ENCODE data around the gene TBCD. TPM values are rescaled to one million over a fixed set of nuclear protein-coding genes. Genes with fewer than 3 reads are reported as not detected.

Gene TBCD
- total RNA-seq, 1 donor = 39.5 TPM

GRCh38 chr17:82801377-82801970 lies 49.6 kb downstream of the TBCD start:
- TF ChIP-seq CTCF (IDR thresholded peaks at IDR 0.05; ENCODE audit: insufficient read depth, low read length) = no peak
- DNase-seq (ENCODE audit: low read depth) = no peak
- H3K4me3 ChIP-seq (ENCODE audit: low read depth, low read length) = no peak overlapping the region

- peak; percentile 64 for DNase-seq (ENCODE audit: low read depth)
- H3K4me3 ChIP-seq (ENCODE audit: low read depth, low read length) = peak overlapping the region; percentile 36
- TF ChIP-seq CTCF (IDR thresholded peaks at IDR 0.05; ENCODE audit: insufficient read depth, low read length) = no peak
Measured at GRCh38 chr17:82802075-82802780, 50.4 kb downstream of the TBCD start.

- DNase-seq (ENCODE audit: low read depth) = no peak
- no peak for TF ChIP-seq CTCF (IDR thresholded peaks at IDR 0.05; ENCODE audit: insufficient read depth, low read length)
- H3K4me3 ChIP-seq (ENCODE audit: low read depth, low read length) = no peak overlapping the region
Measured at GRCh38 chr17:82803185-82803584, 51.3 kb downstream of the TBCD start.

GRCh38 chr17:82803606-82804005 lies 51.7 kb downstream of the TBCD start:
- TF ChIP-seq CTCF (IDR thresholded peaks at IDR 0.05; ENCODE audit: insufficient read depth, low read length) = no peak
- DNase-seq (ENCODE audit: low read depth) = no peak
- no peak overlapping the region for H3K4me3 ChIP-seq (ENCODE audit: low read depth, low read length)

- DNase-seq (ENCODE audit: low read depth) = peak; percentile 91
- no peak overlapping the region for H3K4me3 ChIP-seq (ENCODE audit: low read depth, low read length)
- no peak for TF ChIP-seq CTCF (IDR thresholded peaks at IDR 0.05; ENCODE audit: insufficient read depth, low read length)
Measured at GRCh38 chr17:82804442-82805191, 52.8 kb downstream of the TBCD start.

- no peak for DNase-seq (ENCODE audit: low read depth)
- TF ChIP-seq CTCF (IDR thresholded peaks at IDR 0.05; ENCODE audit: insufficient read depth, low read length) = no peak
- H3K4me3 ChIP-seq (ENCODE audit: low read depth, low read length) = no peak overlapping the region
Measured at GRCh38 chr17:82805254-82805653, 53.4 kb downstream of the TBCD start.
